NCI-H1417 (cell line): ENCODE data around the gene CCDC190.
"Not testable (repeated sequence)": the region's sequence is repeated elsewhere in the genome, so short reads cannot be mapped to it uniquely, and the experiment has no call there.

Source experiments
- DNase-seq, 3 experiments: peaks; one replicate each; lab custom pipeline; 2025; lab: John Stamatoyannopoulos, UW

The CCDC190 gene

DNA sequence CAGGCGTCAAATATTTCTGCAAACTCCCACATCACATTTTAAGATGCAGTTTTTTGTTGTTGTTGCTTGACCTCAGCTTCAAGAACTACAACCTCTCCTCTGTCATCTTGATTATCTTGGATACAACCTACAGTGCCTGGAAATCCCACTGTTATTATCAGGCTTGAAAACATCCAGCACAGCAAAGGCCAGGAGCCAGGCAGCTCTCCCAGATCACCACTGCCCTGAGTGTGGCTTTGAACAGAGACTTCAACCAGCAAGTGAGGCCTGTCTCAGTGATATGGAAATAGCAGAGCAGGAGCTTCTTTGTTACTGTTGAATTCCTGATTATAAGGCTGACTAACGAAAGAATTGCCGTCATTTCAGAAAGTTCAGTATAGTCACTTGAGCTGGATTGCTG lies 28.5 kb downstream of the CCDC190 start:
- DNase-seq: no peak

DNA sequence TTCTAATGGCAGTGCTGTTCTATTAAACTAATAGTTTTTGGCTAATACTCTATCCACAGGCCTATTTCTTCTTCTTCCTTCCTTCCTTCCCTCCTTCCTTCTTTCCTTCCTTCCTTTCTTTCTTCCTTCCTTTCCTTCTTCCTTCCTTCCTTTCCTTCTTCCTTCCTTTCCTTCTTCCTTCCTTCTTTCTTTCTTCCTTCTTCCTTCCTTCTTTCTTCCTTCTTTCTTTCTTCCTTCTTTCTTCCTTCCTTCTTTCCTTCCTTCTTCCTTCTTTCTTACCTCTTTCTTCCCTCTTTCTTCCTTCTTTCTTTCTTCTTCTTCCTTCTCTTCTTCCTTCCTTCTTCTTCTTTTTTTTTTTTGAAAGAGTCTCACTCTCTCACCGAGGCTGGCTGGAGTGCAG lies 31.7 kb downstream of the CCDC190 start:
- DNase-seq: no peak

- no peak for DNase-seq
Measured at GRCh38 chr1:162823771-162824525, 37.0 kb downstream of the CCDC190 start.

- no peak for DNase-seq
Measured at GRCh38 chr1:162823231-162823630, 37.7 kb downstream of the CCDC190 start.

DNA sequence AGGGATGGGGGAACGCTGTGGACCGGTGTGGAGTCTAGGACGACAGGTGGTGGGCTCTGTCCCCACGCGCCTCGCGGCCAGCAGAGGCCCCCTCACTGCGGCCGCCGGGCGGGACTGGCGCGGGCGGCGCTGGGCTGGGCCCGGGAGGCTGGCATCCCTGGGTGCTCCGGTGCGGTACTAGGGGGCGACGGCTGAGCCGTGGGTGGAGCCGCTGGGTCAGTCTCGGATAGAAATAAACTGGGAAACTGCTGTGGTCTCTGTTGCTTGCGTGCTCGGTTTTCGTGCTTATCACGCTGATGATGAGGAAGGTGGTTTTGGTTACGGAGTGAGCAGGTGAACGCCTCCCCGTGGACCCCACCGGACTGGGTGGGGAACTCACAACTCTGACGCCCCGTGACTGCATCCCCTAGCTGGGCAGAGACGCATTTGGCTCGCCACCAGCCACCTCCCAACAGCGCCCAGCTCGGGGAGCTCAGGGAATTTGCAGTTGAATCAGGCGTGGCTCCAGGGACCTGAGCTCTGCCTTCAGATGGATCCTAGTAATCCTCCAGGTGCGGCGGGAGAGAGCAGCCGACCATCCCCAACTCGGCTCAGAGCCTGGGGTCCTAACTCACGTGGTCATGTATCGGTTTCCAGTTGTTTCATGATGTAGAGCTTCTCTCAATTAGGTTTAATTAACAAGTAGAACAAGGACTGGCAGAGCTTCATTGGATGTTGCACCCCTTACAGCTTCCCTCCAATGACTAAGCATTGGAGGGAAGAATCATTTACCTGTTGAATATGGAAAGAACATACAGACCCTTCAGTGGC lies 38.4 kb downstream of the CCDC190 start:
- DNase-seq: peak; percentile 42 to 81 (median 72)

- DNase-seq: not testable (repeated sequence)
Measured at GRCh38 chr1:162818666-162819065, 42.3 kb downstream of the CCDC190 start.

GRCh38 chr1:162818136-162818535 lies 42.8 kb downstream of the CCDC190 start:
- DNase-seq: not testable (repeated sequence)

GRCh38 chr1:162812357-162812756 lies 48.6 kb downstream of the CCDC190 start:
- DNase-seq: not testable (repeated sequence)

- not testable (repeated sequence) for DNase-seq
Measured at GRCh38 chr1:162807503-162807902, 53.5 kb downstream of the CCDC190 start.
